EH (cell line): Measurements from ENCODE around the gene BLOC1S5.
"Not testable (repeated sequence)": the region's sequence is repeated elsewhere in the genome, so short reads cannot be mapped to it uniquely, and the experiment has no call there.

ENCODE experiments used
- DNase-seq: peaks from one replicate; pipeline ENCODE4 v3.0.0-alpha.2; 2015; ENCODE audit warnings: low read depth

BLOC1S5 gene

DNA sequence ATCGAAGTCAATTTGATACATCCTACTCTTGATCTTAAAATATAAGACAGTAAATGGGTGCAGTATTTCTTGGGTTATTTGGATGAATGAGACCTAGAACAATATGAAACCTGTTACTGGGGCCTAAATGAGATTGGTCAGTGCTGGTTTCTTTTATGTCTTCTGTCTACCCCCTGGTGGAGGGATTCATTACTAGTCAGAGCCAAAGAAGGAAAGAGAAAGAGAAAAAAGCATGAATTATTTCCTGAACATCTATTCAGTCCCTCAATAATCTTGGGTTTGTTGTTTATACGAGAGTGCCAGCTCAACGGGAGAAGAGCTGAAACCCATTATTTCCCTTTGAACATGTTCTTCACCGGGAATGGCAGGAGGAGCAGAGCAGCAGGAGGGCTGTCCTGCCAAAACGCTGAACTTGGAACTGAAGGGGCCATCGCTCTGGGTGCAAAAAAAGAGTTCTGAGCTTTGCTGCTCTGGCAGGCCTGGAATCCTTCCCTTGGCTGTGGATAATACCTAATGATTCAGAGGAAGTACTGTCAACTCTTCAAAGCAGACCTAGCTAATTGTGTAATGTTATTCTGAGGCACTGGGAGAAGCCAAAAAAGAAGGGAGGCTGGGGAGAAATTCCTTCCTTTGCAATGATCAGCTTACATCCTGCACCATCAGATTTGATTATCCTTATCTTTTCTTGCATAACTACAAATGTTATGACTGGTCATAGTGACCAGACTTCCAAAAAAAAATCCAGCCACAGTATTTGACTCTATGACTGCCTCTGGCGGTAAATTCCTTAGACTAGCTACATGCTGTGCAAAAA lies 72.0 kb downstream of the BLOC1S5 start:
- peak; percentile 90 for DNase-seq

DNA sequence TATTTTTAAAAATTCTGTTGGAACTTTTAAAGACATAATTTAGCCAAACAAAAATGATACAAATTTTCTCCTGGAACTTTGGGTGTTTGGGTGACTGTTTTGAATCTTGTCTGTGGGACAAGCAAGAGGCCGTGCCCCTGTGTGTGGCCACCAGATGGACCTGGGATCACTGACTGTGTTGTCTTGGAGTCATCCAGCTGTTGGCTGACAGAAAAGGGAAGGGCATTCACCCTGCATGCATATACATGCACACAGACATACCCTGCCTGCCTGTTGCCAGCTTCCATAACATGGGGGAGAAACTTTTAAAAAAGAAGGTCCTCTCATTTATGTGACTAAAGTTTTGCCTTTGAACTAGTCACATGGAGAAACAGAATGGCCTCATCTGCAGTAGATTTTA lies 72.7 kb downstream of the BLOC1S5 start:
- DNase-seq: no peak

DNA sequence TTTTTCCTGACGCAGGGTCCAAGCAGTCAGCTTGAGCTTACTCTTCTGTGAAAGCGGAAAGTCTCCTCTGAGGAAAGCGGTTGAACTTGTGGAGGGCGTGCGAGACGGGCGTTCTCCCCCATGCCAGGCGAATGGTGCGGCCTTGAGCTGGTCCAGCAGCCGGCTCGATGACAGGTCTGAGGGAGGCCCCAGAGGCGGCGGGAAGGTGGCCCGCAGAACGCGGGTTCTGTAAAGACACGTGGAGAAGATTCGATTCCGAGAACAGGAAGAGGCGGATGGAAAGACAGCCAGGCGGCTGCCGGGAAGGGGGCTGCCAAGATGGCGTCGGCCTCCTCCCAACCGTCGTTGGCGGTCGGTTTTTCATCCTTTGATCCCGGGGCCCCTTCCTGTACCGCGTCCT lies 78.0 kb downstream of the BLOC1S5 start:
- DNase-seq: no peak

DNA sequence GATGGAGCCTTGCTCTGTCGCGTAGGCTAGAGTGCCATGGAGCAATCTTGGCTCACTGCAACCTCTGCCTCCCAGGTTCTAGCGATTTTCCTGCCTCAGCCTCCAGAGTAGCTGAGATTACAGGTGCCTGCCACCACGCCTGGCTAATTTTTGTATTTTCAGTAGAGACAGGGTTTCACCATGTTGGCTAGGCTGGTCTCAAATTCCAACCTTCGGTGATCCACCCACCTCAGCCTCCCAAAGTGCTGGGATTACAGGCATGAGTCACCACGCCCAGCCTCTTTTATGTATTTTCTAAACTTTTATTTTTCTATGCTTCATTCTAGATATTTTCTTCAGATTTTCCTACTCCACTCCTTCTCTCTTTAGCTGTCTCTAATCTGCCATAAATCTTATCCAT lies 80.2 kb downstream of the BLOC1S5 start:
- DNase-seq: not testable (repeated sequence)

DNA sequence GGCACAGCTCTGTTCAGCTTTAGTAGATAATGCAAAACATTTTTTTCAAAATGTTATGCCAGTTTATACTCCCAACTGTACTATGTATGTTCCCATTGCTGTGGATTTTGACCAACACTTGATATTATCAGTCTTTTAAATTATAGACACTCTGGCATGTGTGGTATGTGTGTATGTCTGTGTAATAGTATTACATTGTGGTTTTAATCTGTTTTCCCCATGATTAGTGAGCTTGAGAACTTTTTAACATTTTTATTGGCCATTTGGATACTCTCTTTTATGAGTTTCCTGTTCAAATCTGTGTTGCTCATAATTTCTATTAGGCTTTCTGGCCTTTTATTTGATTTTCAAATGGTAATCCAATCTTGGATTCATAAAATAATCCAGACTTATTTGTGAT lies 84.4 kb downstream of the BLOC1S5 start:
- peak; percentile 62 for DNase-seq

DNA sequence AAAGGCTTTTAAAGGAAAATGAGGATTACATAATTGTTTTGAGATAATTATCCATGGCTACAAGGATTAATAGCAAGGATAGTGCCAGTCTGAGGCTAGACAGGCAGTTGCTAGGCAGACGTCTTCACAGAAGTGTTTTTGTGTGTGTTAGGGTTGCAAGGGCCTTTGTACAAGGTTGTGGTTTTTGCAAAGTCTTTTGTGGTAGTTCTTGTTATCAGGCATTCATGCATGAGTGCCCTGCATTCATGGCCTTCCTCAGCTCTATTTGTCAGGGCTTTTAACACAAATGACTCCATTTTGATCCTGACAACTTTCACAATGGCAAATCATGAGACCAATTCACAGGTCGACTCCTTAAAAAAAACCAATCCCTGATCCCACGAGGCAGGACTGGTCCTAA lies 85.5 kb downstream of the BLOC1S5 start:
- DNase-seq: no peak

DNA sequence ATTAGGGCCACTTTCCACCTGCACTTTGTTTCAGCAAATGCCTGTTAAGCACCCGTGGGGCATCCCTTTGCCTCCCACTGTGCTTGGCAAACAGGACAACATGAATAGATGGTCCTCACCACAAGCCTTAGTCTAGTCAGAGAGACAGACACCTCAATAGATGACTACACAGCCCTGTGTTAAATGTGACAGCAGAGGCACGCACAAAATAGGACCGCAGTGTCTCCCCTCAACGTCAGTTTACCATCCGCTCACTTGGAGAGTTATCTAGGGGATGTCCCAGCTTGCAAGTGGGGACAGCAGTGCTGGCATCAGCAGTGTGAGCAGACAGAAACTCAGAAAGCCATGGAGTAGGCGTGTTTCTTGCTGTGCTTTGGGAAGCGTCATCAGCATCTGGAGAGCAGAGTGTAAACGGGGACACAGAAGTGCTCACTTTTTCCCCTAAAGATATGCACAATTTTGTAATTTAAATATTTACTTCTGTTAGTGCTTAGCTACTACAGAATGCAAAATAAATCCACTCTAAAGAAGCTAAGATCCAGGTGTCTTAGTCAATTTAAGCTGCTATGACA lies 87.6 kb downstream of the BLOC1S5 start:
- no peak for DNase-seq

DNA sequence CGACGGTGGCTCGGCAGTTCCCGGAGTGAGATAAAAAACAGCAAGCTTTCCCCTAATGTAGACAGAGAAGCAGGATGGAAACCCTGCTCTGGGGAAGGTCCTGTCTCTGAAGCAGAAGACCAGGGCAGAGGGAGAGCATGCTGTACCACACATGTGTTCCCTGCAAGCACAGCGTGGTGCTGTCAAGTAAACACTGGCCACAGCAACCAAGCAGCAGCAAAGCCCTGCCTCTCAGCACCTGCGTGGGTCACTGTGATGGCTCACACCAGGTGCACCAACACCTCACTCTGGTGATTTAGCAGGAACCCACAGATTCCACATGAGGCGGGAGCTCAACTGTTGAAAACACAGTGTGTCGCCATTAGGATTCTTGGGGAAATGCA lies 88.4 kb downstream of the BLOC1S5 start:
- no peak for DNase-seq

DNA sequence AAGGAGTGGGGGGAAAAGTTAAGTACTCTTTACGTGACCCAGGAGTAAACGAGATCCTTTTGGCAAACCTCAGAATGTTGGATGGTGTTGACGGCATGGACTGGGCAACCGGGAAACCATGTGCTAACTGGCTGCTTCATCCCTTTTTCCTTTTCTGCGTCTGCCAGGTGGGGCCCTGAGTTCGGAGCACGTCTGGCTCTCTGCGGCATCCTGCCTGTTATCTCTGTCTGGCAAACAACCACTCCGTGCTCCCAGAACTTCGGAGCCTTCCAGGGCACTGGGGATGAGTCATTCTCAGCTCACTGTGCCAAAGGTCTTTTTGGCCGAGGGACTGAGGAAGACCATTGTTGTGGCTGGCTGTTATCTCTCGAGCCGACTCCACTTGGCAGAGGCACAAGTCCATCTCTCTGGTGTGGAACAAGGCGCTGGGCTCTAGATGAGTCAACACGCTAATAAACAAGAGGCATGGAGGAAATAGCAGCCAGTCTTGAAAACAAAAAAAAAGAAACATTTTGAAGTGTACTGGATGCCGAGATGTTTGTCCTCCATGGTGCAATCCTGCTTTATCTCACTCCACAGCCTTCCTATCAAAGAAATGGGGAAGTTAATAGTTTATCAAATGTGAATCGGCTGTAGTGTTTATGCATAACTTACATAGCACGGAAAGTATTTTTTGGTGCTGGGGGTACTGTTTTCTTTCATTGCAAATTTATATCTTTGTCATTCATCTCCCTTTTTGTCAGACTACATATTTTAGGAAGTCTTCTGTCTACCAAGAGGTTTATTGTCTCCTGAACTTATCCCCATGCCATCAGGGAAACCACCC lies 89.0 kb downstream of the BLOC1S5 start:
- DNase-seq: peak; percentile 98

DNA sequence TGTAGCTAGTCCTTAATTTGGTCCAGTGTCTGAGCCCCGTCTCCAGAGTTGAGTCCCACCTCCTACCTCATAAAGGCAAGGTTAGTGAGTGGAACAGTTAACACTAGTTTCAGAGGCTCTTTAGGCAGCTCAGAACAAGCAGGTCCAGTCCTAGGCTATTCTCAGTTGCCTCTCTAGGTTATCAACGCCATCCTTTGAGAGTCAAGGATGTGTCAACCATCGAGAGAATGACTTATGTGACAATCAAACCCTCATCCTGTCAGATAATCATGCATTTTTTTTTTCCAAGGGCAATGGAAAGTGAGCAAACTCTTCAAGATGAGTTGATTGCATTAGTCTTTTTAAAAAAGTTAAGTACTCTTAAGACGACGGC lies 89.6 kb downstream of the BLOC1S5 start:
- DNase-seq: no peak

DNA sequence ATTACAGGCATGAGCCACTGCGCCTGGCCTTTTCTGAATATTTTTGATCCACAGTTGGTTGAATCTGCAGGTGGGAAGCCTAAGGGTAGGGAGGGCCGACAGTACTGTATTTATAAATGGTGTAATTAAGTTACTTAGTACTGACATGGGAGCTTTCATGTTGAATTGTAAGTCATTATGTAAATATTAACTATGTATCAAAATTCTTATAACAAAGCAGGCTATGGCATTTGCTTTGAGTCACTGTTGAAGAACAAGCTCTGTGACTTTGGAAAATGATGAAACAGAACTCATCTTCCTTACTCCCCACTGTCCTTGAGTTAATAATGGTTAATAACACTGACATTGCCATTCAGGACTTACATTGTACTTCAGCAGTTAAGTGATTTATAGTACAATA lies 90.6 kb downstream of the BLOC1S5 start:
- DNase-seq: no peak

DNA sequence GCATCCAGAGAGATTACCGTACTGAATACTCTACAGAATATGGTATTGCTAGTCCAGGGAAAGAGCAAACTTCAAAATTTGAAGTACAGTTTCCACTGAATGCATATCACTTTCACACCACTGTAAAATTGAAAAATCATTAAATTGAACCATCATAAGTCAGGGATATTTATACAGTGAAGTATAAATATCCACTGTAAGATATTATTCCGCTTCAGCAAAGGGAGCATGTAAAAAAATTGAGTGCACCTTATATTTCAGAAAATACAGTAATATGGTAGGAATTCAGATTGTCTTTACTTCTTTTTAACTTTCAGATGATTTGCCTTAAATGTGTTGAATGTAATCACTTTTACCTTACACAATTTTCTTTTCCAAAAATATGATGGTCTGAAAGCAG lies 92.7 kb downstream of the BLOC1S5 start:
- no peak for DNase-seq

DNA sequence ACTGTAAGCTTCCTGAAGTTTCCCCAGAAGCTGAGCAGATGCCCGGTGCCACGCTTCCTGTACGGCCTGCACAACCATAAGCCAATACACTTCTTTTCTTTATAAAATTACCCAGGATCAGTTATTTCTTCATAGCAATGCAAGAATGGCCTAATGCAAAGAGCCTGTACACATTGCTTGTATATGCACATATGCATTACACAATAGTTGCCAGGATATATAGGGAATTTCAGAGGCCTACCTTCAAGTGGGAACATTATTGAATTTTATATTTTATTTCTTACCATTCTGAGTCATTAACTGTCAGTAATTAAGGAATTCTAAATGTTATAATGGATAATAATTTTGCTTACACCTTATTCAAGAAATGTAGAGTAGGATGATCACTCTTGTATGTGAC lies 93.6 kb downstream of the BLOC1S5 start:
- DNase-seq: no peak
